GM23338 (cell line): ENCODE results near the gene ATP13A1. TPM values are rescaled to one million over a fixed set of nuclear protein-coding genes. Genes with fewer than 3 reads are reported as not detected.

ENCODE experiments used
- ATAC-seq: fragments of 200-7000 bp; cut with Tn5 transposase; 3 replicates; pipeline ENCODE4 v1.9.1; 2020
- DNase-seq: peaks from one replicate; pipeline ENCODE4 v3.0.0-alpha.2; 2015; ENCODE audit warnings: low spot score
- H2AFZ ChIP-seq: fragments of 200-600 bp; sonication (generic); 2 replicates; pipeline ENCODE4 v1.8.0; 2016; ENCODE audit warnings: antibody characterized with exemption, mild to moderate bottlenecking, moderate library complexity
- H3F3A ChIP-seq: fragments of 200-600 bp; sonication (generic); replicated peaks from 2 replicates; pipeline ENCODE4 v1.8.0; 2017; ENCODE audit warnings: antibody characterized with exemption, mixed run types, low read depth
- H3K27ac ChIP-seq: fragments of 200-600 bp; sonication (generic); 2 replicates; pipeline ENCODE4 v1.6.1; 2016; ENCODE audit warnings: low read depth
- H3K27me3 ChIP-seq: fragments of 200-600 bp; sonication (generic); 2 replicates; pipeline ENCODE4 v1.8.0; 2016; ENCODE audit warnings: mild to moderate bottlenecking, mixed run types, moderate library complexity; ENCODE audit not compliant: insufficient read depth
- H3K36me3 ChIP-seq: fragments of 200-600 bp; sonication (generic); 2 replicates; pipeline ENCODE4 v1.8.0; 2016; ENCODE audit warnings: mild to moderate bottlenecking; ENCODE audit not compliant: insufficient read depth
- H3K4me1 ChIP-seq: fragments of 200-600 bp; sonication (generic); 2 replicates; pipeline ENCODE4 v1.8.0; 2016; ENCODE audit warnings: mild to moderate bottlenecking, moderate library complexity; ENCODE audit not compliant: insufficient read depth
- H3K4me2 ChIP-seq: fragments of 200-600 bp; sonication (generic); 2 replicates; pipeline ENCODE4 v1.7.1; 2017; ENCODE audit warnings: mixed run types
- H3K4me3 ChIP-seq: fragments of 200-600 bp; sonication (generic); 2 replicates; pipeline ENCODE4 v1.6.1; 2016; ENCODE audit warnings: mixed run types
- H3K79me2 ChIP-seq: fragments of 200-600 bp; sonication (generic); replicated peaks from 2 replicates; pipeline ENCODE4 v1.8.0; 2017; ENCODE audit warnings: mild to moderate bottlenecking; ENCODE audit not compliant: insufficient read depth
- H3K9me2 ChIP-seq: fragments of 200-600 bp; sonication (generic); 2 replicates; pipeline ENCODE4 v1.8.0; 2017; ENCODE audit not compliant: insufficient read depth
- H4K20me1 ChIP-seq: fragments of 200-600 bp; sonication (generic); replicated peaks from 2 replicates; pipeline ENCODE4 v1.8.0; 2017; ENCODE audit warnings: mild to moderate bottlenecking; ENCODE audit not compliant: insufficient read depth
- H3K27ac Mint-ChIP-seq: 2 replicates; pipeline ENCODE4 v1.8.0; 2020; ENCODE audit warnings: inconsistent platforms, mild to moderate bottlenecking, moderate library complexity, mixed read lengths
- H3K27me3 Mint-ChIP-seq: 3 replicates; pipeline ENCODE4 v1.8.0; 2022; ENCODE audit warnings: low read depth, mild to moderate bottlenecking, moderate library complexity, mixed read lengths, inconsistent platforms; ENCODE audit not compliant: insufficient read depth, poor library complexity
- H3K36me3 Mint-ChIP-seq: 3 replicates; pipeline ENCODE4 v1.8.0; 2021; ENCODE audit warnings: low read depth, mild to moderate bottlenecking, inconsistent platforms, moderate library complexity, mixed read lengths
- H3K4me1 Mint-ChIP-seq: 3 replicates; pipeline ENCODE4 v1.8.0; 2020; ENCODE audit warnings: mild to moderate bottlenecking, inconsistent platforms, mixed read lengths
- H3K4me3 Mint-ChIP-seq: 3 replicates; pipeline ENCODE4 v1.8.0; 2021; ENCODE audit warnings: moderate library complexity, mild to moderate bottlenecking, inconsistent platforms, mixed read lengths
- H3K9me3 Mint-ChIP-seq: 3 replicates; pipeline ENCODE4 v1.8.0; 2020; ENCODE audit warnings: moderate library complexity, mild to moderate bottlenecking, inconsistent platforms, mixed read lengths
- CREB1 ChIP-seq: fragments of 250-450 bp; sonication (Bioruptor Pico); IDR thresholded peaks from 2 replicates; pipeline ENCODE4 v1.5.0; 2020; ENCODE audit warnings: low read depth, mild to moderate bottlenecking, moderate library complexity
- EZH2 ChIP-seq: fragments of 200-600 bp; sonication (generic); IDR thresholded peaks from one replicate; pipeline ENCODE4 v1.8.0; 2017; ENCODE audit warnings: antibody characterized with exemption, mild to moderate bottlenecking, low read depth; ENCODE audit not compliant: unreplicated experiment
- POLR2AphosphoS5 ChIP-seq: IDR thresholded peaks from 2 replicates; pipeline ENCODE4 v1.6.1; 2016; ENCODE audit warnings: antibody characterized with exemption, low read depth
- STAT1 ChIP-seq: IDR thresholded peaks from one replicate; pipeline ENCODE4 v1.6.1; 2016; ENCODE audit warnings: antibody characterized with exemption; ENCODE audit not compliant: unreplicated experiment
- ZNF114 ChIP-seq: fragments of 250-450 bp; sonication (Bioruptor Pico); IDR thresholded peaks from 2 replicates; pipeline ENCODE4 v1.5.0; 2020; ENCODE audit warnings: mild to moderate bottlenecking, moderate library complexity
- ZNF331 ChIP-seq: fragments of 250-450 bp; sonication (Bioruptor Pico); IDR thresholded peaks from 2 replicates; pipeline ENCODE4 v1.5.0; 2020; ENCODE audit warnings: low read depth, mild to moderate bottlenecking, moderate library complexity
- polyA plus RNA-seq: library from polyadenylated mRNA; unstranded; fragments of >200 nt; fragmentation: Nextera tagmentation; extraction: Ambion mirVana; gene quantifications from 2 replicates; pipeline ENCODE4 v1.2.1, GENCODE V29; 2016
- total RNA-seq: library from RNA; depleted of rRNA; stranded (reverse); fragments of >200 nt; shearing (Covaris generic); gene quantifications from 2 replicates; pipeline ENCODE4 v1.2.3, GENCODE V29; 2014
- TF ChIP-seq, protein P1 (sequence below): IDR thresholded peaks from 2 replicates; pipeline ENCODE4 v1.6.1; 2016; ENCODE audit warnings: antibody characterized with exemption
- TF ChIP-seq, protein P2 (sequence below): IDR thresholded peaks from one replicate; pipeline ENCODE4 v1.6.1; 2018; ENCODE audit warnings: antibody characterized with exemption; ENCODE audit not compliant: unreplicated experiment

ATP13A1 gene
- total and polyA plus RNA-seq, 2 experiments from 2014 or later = 38.1 to 307 TPM

GRCh38 chr19:19655641-19656343, 7.7 kb downstream of the ATP13A1 start:
- H3K4me2 ChIP-seq = no peak overlapping the region
- no peaks in the 10 kb centered on the region for H3K4me1 ChIP-seq
- H3K36me3 ChIP-seq = peaks cover 30% of the 10 kb centered on the region; the same call in 1 of the 2 replicates
- 0 out of 2 replicates have a peak, but pooled peaks cover 2% of the 10 kb centered on the region for H3F3A ChIP-seq
- H4K20me1 ChIP-seq = peaks cover 10% of the 10 kb centered on the region; the same call in 1 of the 2 replicates
- Mint-ChIP-seq H3K4me3 (no peak overlapping the region), H3K27me3 (peaks cover 11% of the 10 kb centered on the region), H3K36me3 (peaks cover 80% of the 10 kb centered on the region), H3K27ac (no peak overlapping the region), H3K9me3 (no peaks in the 10 kb centered on the region), H3K4me1 (no peaks in the 10 kb centered on the region; the same call in 2 of the 3 replicates)
- no peak overlapping the region for H3K4me3 ChIP-seq
- no peaks in the 10 kb centered on the region for H3K27me3 ChIP-seq
- no peak for DNase-seq
- H2AFZ ChIP-seq = no peak overlapping the region
- H3K9me2 ChIP-seq = no peaks in the 10 kb centered on the region
- ATAC-seq = no peak
- TF ChIP-seq ZNF114 (CRISPR knock-in tag) = no peak
- TF ChIP-seq CREB1 (CRISPR knock-in tag) = no peak
- TF ChIP-seq, protein P1, sequence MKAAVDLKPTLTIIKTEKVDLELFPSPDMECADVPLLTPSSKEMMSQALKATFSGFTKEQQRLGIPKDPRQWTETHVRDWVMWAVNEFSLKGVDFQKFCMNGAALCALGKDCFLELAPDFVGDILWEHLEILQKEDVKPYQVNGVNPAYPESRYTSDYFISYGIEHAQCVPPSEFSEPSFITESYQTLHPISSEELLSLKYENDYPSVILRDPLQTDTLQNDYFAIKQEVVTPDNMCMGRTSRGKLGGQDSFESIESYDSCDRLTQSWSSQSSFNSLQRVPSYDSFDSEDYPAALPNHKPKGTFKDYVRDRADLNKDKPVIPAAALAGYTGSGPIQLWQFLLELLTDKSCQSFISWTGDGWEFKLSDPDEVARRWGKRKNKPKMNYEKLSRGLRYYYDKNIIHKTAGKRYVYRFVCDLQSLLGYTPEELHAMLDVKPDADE = no peak
- no peak for TF ChIP-seq ZNF331 (CRISPR knock-in tag)
- TF ChIP-seq EZH2 = no peak
- TF ChIP-seq POLR2AphosphoS5 = no peak
- no peak for TF ChIP-seq STAT1
- no peak overlapping the region for H3K27ac ChIP-seq
- H3K79me2 ChIP-seq = peaks cover 18% of the 10 kb centered on the region

DNA sequence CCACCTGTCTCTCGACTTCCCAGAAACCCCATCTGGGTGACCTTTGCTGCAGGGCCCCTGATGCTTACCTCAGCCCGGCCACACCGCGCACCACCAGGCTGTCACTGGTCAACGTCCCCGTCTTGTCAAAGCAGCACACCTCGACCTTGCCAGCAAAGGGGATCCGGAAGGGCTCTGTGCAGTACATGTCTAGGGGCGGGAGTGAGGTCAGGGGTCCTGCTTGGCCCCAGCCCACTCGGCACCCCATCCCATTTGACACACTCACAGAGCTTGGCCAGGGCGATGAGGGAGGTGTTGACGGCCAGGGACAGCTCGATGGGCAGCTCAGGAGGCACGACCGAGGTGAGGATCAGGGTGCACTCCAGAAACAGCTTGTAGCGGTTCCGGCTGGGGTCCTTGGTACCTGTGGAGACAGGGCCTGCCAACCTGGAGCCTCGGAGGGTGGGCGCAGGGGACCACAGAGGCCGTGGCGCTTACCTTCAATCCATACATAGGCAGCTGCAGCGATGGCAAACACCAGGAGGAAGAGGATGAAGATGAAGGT, 8.4 kb downstream of the ATP13A1 start:
- Mint-ChIP-seq H3K27me3 (peaks cover 14% of the 10 kb centered on the region), H3K27ac (no peak overlapping the region), H3K9me3 (no peaks in the 10 kb centered on the region), H3K4me1 (no peaks in the 10 kb centered on the region; the same call in 2 of the 3 replicates), H3K36me3 (peaks cover 87% of the 10 kb centered on the region), H3K4me3 (no peak overlapping the region)
- TF ChIP-seq POLR2AphosphoS5 (no peak), EZH2 (no peak)
- TF ChIP-seq, protein P2, sequence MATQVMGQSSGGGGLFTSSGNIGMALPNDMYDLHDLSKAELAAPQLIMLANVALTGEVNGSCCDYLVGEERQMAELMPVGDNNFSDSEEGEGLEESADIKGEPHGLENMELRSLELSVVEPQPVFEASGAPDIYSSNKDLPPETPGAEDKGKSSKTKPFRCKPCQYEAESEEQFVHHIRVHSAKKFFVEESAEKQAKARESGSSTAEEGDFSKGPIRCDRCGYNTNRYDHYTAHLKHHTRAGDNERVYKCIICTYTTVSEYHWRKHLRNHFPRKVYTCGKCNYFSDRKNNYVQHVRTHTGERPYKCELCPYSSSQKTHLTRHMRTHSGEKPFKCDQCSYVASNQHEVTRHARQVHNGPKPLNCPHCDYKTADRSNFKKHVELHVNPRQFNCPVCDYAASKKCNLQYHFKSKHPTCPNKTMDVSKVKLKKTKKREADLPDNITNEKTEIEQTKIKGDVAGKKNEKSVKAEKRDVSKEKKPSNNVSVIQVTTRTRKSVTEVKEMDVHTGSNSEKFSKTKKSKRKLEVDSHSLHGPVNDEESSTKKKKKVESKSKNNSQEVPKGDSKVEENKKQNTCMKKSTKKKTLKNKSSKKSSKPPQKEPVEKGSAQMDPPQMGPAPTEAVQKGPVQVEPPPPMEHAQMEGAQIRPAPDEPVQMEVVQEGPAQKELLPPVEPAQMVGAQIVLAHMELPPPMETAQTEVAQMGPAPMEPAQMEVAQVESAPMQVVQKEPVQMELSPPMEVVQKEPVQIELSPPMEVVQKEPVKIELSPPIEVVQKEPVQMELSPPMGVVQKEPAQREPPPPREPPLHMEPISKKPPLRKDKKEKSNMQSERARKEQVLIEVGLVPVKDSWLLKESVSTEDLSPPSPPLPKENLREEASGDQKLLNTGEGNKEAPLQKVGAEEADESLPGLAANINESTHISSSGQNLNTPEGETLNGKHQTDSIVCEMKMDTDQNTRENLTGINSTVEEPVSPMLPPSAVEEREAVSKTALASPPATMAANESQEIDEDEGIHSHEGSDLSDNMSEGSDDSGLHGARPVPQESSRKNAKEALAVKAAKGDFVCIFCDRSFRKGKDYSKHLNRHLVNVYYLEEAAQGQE = no peak
- ATAC-seq (no peak), DNase-seq (no peak)
- H3K4me2 ChIP-seq = no peak overlapping the region
- H3K4me3 ChIP-seq = no peak overlapping the region
- no peaks in the 10 kb centered on the region for H3K27me3 ChIP-seq
- H3F3A ChIP-seq = 0 out of 2 replicates have a peak, but pooled peaks cover 2% of the 10 kb centered on the region
- peaks cover 10% of the 10 kb centered on the region; the same call in 1 of the 2 replicates for H4K20me1 ChIP-seq
- no peaks in the 10 kb centered on the region for H3K9me2 ChIP-seq
- peaks cover 11% of the 10 kb centered on the region for H3K79me2 ChIP-seq
- no peak overlapping the region for H3K27ac ChIP-seq
- no peak overlapping the region for H2AFZ ChIP-seq
- no peaks in the 10 kb centered on the region for H3K4me1 ChIP-seq
- H3K36me3 ChIP-seq = peaks cover 30% of the 10 kb centered on the region; the same call in 1 of the 2 replicates
